MCF 10A (cell line): ENCODE results near the gene TCHP. TPM values are rescaled to one million over a fixed set of nuclear protein-coding genes. Genes with fewer than 3 reads are reported as not detected.

Source experiments
- BruUV-seq: library from RNA; stranded (reverse); fragments of 400-500 nt; replicated peaks from 2 replicates; lab custom pipeline; 2021; lab: Mats Ljungman, UMichigan
- CTCF ChIA-PET: fragments of 300-600 bp; sonication (Branson Sonifier 250); formaldehyde crosslinking; extraction: SDS; loops from one replicate; lab custom pipeline; 2021; ENCODE audit warnings: antibody characterized with exemption, inconsistent platforms; lab: Yijun Ruan, JAX
- POLR2A ChIA-PET: fragments of 300-600, 350-650 bp; sonication (Branson Sonifier 250); formaldehyde crosslinking; extraction: SDS; loops from one replicate; lab custom pipeline; 2020; ENCODE audit warnings: antibody characterized with exemption, inconsistent platforms; lab: Yijun Ruan, JAX
- DNase-seq: peaks from one replicate; pipeline ENCODE4 v3.0.0-alpha.2; 2018; ENCODE audit not compliant: unreplicated experiment
- H3K27ac Mint-ChIP-seq: one replicate; pipeline ENCODE4 v1.8.0; 2022; ENCODE audit warnings: mild to moderate bottlenecking, low read depth, mixed read lengths; ENCODE audit not compliant: unreplicated experiment
- H3K27me3 Mint-ChIP-seq: one replicate; pipeline ENCODE4 v1.8.0; 2022; ENCODE audit warnings: mixed read lengths; ENCODE audit not compliant: insufficient read depth, unreplicated experiment
- H3K36me3 Mint-ChIP-seq: one replicate; pipeline ENCODE4 v1.8.0; 2022; ENCODE audit warnings: mild to moderate bottlenecking, moderate library complexity, mixed read lengths; ENCODE audit not compliant: insufficient read depth, unreplicated experiment
- H3K4me1 Mint-ChIP-seq: one replicate; pipeline ENCODE4 v1.8.0; 2022; ENCODE audit warnings: mixed read lengths; ENCODE audit not compliant: insufficient read depth, unreplicated experiment
- H3K4me3 Mint-ChIP-seq: one replicate; pipeline ENCODE4 v1.8.0; 2022; ENCODE audit warnings: mild to moderate bottlenecking, moderate library complexity, mixed read lengths; ENCODE audit not compliant: unreplicated experiment
- H3K9me3 Mint-ChIP-seq: one replicate; pipeline ENCODE4 v1.8.0; 2022; ENCODE audit warnings: mixed read lengths; ENCODE audit not compliant: unreplicated experiment
- intact Hi-C: fragments of 100-400 bp; cut with micrococcal nuclease; formaldehyde crosslinking; loops from 2 replicates; pipeline ENCODE4 v1.14.1; 2022
- total RNA-seq: library from RNA; stranded (reverse); gene quantifications from 2 replicates; pipeline ENCODE4 v1.2.3, GENCODE V29; 2022
- TF ChIP-seq, protein P1 (sequence below): fragments of 200-600 bp; IDR thresholded peaks from one replicate; pipeline ENCODE4 v1.8.0; 2022; ENCODE audit warnings: antibody characterized with exemption, mild to moderate bottlenecking; ENCODE audit not compliant: unreplicated experiment

TCHP gene
- total RNA-seq, 1 experiment from 2014 or later: 36.3 TPM

DNA sequence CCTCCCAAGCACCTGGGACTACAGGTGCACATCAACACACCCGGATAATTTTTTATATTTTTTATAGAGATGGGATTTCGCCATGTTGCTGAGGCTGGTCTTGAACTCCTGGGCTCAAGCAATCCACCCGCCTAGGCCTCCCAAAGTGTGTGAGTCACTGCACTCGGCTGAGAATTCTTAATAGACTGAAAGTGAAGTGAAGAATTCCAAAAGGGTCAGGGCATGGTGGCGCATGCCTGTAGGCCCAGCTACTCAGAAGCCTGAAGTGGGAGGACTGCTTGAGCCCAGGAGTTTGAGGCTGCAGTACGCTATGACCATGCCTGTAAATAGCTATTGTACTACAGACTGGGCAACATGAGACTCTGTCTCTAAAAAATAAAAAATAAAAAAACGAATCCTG, 43.7 kb downstream of the TCHP start:
- DNase-seq: no peak
- CTCF ChIA-PET: interaction anchor here (1.1 kb wide), 1 partner anchor 33 kb away, joined by 3 read pairs; no protein-coding TSS in a partner anchor
- intact Hi-C loops: no loop called here

DNA sequence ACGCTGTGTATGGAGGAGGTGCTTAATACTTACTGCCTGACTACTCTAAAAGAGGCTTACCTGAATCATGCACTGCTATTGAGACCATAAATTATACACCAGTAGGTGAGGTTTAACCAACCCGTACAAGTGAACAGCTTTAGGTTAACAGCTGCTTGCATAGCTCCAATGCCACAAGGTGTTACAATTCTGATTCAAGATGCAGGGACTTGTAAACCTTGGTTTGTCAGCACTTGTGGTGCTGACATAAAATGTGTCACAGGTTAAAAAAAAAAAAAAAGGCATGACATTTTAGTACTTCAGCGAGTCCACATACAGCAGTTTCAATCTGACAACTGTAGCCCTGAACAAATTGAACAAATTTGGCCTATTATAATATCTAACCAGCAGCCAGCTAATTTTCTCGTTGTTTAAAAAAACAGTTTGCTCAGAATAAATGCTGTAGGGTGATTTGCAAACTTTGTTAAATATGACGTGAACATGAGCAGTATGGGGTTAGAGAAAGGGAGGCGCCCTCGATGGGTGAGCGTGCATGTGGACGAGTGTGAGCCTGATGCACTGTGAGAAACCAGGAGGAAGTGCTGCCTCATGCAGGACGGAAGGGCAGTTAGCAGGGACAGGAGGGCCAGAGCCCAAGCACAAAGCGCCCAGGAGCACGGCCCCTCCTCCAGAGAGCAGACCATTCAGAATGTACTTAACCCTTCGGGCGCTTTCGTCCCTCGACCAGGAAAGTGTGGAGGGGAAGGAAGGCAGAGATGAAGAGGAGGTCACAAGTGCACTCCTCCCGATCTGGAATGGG, 44.7 kb downstream of the TCHP start:
- Mint-ChIP-seq H3K4me1 (no peaks in the 10 kb centered on the region), H3K27ac (no peak overlapping the region), H3K36me3 (peaks cover 47% of the 10 kb centered on the region), H3K9me3 (no peaks in the 10 kb centered on the region), H3K27me3 (no peaks in the 10 kb centered on the region), H3K4me3 (no peak overlapping the region)
- CTCF ChIA-PET: interaction anchor here (0.7 to 1.1 kb wide), 3 partner anchors 11 to 398 kb away, joined by 3 to 4 read pairs (median 3); no protein-coding TSS in a partner anchor
- POLR2A ChIA-PET: interaction anchor here (0.9 to 1.1 kb wide), 2 partner anchors 11 kb away, joined by 3 to 6 read pairs; no protein-coding TSS in a partner anchor
- TF ChIP-seq, protein P1, sequence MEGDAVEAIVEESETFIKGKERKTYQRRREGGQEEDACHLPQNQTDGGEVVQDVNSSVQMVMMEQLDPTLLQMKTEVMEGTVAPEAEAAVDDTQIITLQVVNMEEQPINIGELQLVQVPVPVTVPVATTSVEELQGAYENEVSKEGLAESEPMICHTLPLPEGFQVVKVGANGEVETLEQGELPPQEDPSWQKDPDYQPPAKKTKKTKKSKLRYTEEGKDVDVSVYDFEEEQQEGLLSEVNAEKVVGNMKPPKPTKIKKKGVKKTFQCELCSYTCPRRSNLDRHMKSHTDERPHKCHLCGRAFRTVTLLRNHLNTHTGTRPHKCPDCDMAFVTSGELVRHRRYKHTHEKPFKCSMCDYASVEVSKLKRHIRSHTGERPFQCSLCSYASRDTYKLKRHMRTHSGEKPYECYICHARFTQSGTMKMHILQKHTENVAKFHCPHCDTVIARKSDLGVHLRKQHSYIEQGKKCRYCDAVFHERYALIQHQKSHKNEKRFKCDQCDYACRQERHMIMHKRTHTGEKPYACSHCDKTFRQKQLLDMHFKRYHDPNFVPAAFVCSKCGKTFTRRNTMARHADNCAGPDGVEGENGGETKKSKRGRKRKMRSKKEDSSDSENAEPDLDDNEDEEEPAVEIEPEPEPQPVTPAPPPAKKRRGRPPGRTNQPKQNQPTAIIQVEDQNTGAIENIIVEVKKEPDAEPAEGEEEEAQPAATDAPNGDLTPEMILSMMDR: no peak
- BruUV-seq: no TSS peak
- DNase-seq: no peak
- intact Hi-C loops: no loop called here

More for the DNA sequence above, 43.7 kb downstream of the TCHP start:
- Mint-ChIP-seq H3K9me3 (no peaks in the 10 kb centered on the region), H3K4me3 (no peak overlapping the region), H3K4me1 (no peaks in the 10 kb centered on the region), H3K36me3 (peaks cover 47% of the 10 kb centered on the region), H3K27ac (no peak overlapping the region), H3K27me3 (no peaks in the 10 kb centered on the region)
- no TSS peak for BruUV-seq
- TF ChIP-seq, protein P1: no peak
- POLR2A ChIA-PET: no interaction called here

DNA sequence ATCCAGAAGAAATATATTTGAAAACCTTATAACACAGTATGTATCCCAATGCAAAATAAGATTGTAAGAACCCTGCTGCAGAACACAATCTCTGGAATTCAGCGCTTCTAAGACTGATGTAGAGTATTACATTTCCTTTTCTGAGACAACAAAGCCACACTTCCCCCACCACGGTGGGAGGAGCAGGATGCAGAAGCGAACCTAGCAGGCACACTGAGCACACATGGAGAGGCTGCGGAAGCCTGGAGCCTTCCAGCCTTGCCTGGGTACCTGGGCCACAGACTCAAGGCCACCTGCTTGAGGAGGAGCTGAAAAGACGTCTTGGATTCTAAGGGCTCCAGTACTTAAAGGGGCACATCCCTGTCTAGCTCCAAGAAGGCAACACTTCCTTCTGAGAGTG, 46.4 kb downstream of the TCHP start:
- ChIA-PET POLR2A (no interaction called here), CTCF (interaction anchor here (0.6 kb wide), 1 partner anchor 1210 kb away, joined by 3 read pairs; no protein-coding TSS in a partner anchor)
- no peak overlapping the region for H3K4me3 Mint-ChIP-seq
- peaks cover 8% of the 10 kb centered on the region for H3K4me1 Mint-ChIP-seq
- intact Hi-C loops: no loop called here
- no peak overlapping the region for H3K27ac Mint-ChIP-seq
- H3K27me3 Mint-ChIP-seq: no peaks in the 10 kb centered on the region
- H3K9me3 Mint-ChIP-seq: no peaks in the 10 kb centered on the region
- DNase-seq: no peak
- TF ChIP-seq, protein P1: no peak
- BruUV-seq: no TSS peak
- peaks cover 62% of the 10 kb centered on the region for H3K36me3 Mint-ChIP-seq

DNA sequence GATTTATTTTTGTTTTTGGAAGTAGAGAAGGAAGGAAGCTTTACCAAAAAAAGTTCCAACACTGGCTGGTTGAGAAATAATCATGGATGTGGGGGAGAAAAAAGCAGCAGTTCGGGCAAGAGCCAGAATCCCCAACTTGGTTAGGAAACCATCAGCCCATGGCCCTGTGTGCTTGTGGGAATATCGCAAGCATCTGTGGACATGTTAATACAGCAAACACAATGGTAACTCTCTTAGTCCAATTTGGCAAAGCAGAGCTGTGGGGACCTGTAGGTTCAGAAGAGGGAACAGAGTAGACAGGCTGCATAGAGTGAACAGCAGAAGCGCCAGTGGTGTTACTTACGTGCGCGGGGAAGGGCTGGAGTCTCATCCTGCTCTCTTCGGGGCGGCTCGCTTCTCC, 46.8 kb downstream of the TCHP start:
- intact Hi-C loops: no loop called here
- H3K4me1 Mint-ChIP-seq: peaks cover 12% of the 10 kb centered on the region
- CTCF ChIA-PET: no interaction called here
- BruUV-seq: no TSS peak
- H3K27ac Mint-ChIP-seq: no peak overlapping the region
- H3K9me3 Mint-ChIP-seq: no peaks in the 10 kb centered on the region
- no peaks in the 10 kb centered on the region for H3K27me3 Mint-ChIP-seq
- no peak for DNase-seq
- TF ChIP-seq, protein P1: no peak
- POLR2A ChIA-PET: no interaction called here
- H3K36me3 Mint-ChIP-seq: peaks cover 66% of the 10 kb centered on the region
- H3K4me3 Mint-ChIP-seq: no peak overlapping the region
